Measurements from ENCODE around the gene COQ8B.

Gene COQ8B

GRCh38 chr19:40756502-40757110 is 39.9 kb upstream of the COQ8B start:
- no peak for TF ChIP-seq ZFX (IDR thresholded peaks at IDR 0.05; ENCODE audit: borderline replicate concordance)
- TF ChIP-seq CTCF (IDR thresholded peaks at IDR 0.05) = no peak
- H3K27ac ChIP-seq = no peak overlapping the region

GRCh38 chr19:40755791-40756190 is 39.1 kb upstream of the COQ8B start:
- H3K27ac ChIP-seq = no peak overlapping the region
- TF ChIP-seq CTCF (IDR thresholded peaks at IDR 0.05) (no peak), ZFX (IDR thresholded peaks at IDR 0.05; ENCODE audit: borderline replicate concordance) (no peak)

GRCh38 chr19:40755248-40755624 is 38.5 kb upstream of the COQ8B start:
- TF ChIP-seq CTCF (IDR thresholded peaks at IDR 0.05) (no peak), ZFX (IDR thresholded peaks at IDR 0.05; ENCODE audit: borderline replicate concordance) (no peak)

GRCh38 chr19:40754611-40755247 is 38.0 kb upstream of the COQ8B start:
- TF ChIP-seq CTCF (IDR thresholded peaks at IDR 0.05) (no peak), ZFX (IDR thresholded peaks at IDR 0.05; ENCODE audit: borderline replicate concordance) (no peak)
- no peak overlapping the region for H3K27ac ChIP-seq

More at GRCh38 chr19:40755248-40755624, 38.5 kb upstream of the COQ8B start:
- H3K27ac ChIP-seq = no peak overlapping the region

GRCh38 chr19:40752257-40752781 is 35.6 kb upstream of the COQ8B start:
- H3K27ac ChIP-seq = peak overlapping the region; percentile 97
- TF ChIP-seq ZFX (IDR thresholded peaks at IDR 0.05; ENCODE audit: borderline replicate concordance) (no peak), CTCF (IDR thresholded peaks at IDR 0.05) (no peak)

GRCh38 chr19:40750874-40751537 is 34.3 kb upstream of the COQ8B start, which contains the start of gene SNRPA:
TSS of gene SNRPA (plus strand) at chr19:40751203. CDS start at chr19:40751409, 206 bp downstream.
- TF ChIP-seq ZFX (IDR thresholded peaks at IDR 0.05; ENCODE audit: borderline replicate concordance) (no peak), CTCF (IDR thresholded peaks at IDR 0.05) (no peak)
- peak within 1 kb of the TSS; percentile 97 for H3K27ac ChIP-seq
